ENCODE measurements around the gene NCOA3.
"Not testable (repeated sequence)": the region's sequence is repeated elsewhere in the genome, so short reads cannot be mapped to it uniquely, and the experiment has no call there.

The NCOA3 gene

DNA sequence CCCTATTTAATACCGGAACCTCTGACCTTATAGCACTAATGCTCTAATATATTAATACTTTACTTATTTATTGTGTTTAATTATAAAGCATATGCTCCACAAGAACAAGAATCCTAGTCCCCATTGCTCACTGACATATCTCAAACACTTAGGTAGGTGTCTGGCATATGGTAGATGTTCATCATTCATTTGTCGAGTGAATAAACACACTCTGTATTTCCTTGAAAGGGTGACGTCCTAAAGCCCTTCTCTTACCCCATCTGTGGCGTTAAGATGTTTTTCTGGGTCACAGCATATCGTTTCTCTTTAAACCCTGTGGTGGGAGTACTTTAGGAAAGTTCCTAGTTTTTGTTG is 45.3 kb downstream of the NCOA3 start:
- DNase-seq (ENCODE audit: low read depth), result no peak
- TF ChIP-seq CTCF (IDR thresholded peaks at IDR 0.05; ENCODE audit: low read depth, low read length, missing control alignments), result no peak
- H3K4me3 ChIP-seq (ENCODE audit: low read depth, low read length), result no peak overlapping the region

GRCh38 chr20:47549671-47550070 is 48.0 kb downstream of the NCOA3 start:
- DNase-seq (ENCODE audit: low read depth), result no peak
- TF ChIP-seq CTCF (IDR thresholded peaks at IDR 0.05; ENCODE audit: low read depth, low read length, missing control alignments), result no peak
- no peak overlapping the region for H3K4me3 ChIP-seq (ENCODE audit: low read depth, low read length)

- no peak for TF ChIP-seq CTCF (IDR thresholded peaks at IDR 0.05; ENCODE audit: low read depth, low read length, missing control alignments)
- no peak for DNase-seq (ENCODE audit: low read depth)
- no peak overlapping the region for H3K4me3 ChIP-seq (ENCODE audit: low read depth, low read length)
These were observed 49.5 kb downstream of the NCOA3 start for GRCh38 chr20:47551222-47551621.

GRCh38 chr20:47551841-47552240 is 50.2 kb downstream of the NCOA3 start:
- no peak for TF ChIP-seq CTCF (IDR thresholded peaks at IDR 0.05; ENCODE audit: low read depth, low read length, missing control alignments)
- H3K4me3 ChIP-seq (ENCODE audit: low read depth, low read length), result no peak overlapping the region
- no peak for DNase-seq (ENCODE audit: low read depth)

DNA sequence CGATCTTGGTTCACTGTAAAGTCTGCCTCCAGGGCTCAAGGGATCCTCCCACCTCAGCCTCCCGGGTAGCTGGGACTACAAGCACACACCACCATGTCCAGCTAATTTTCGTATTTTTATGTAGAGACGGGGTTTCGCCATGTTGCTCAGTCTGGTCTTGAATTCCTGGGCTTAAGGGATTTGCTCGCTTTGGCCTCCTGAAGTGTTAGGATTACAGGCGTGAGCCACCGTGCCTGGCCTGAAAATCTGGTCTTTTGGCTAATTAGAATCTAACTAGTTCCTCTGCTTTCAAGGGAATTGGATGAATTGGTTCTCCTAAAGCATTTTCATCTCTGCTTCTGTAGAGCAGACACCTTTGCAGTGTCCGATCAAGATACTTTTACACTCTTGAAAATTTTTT is 51.3 kb downstream of the NCOA3 start:
- DNase-seq (ENCODE audit: low read depth), result no peak
- H3K4me3 ChIP-seq (ENCODE audit: low read depth, low read length), result no peak overlapping the region
- TF ChIP-seq CTCF (IDR thresholded peaks at IDR 0.05; ENCODE audit: low read depth, low read length, missing control alignments), result no peak

- not testable (repeated sequence) for H3K4me3 ChIP-seq (ENCODE audit: low read depth, low read length); DNase-seq (ENCODE audit: low read depth)
These were observed 52.0 kb downstream of the NCOA3 start for GRCh38 chr20:47553594-47554235.

GRCh38 chr20:47554283-47554682 is 52.6 kb downstream of the NCOA3 start:
- H3K4me3 ChIP-seq (ENCODE audit: low read depth, low read length); DNase-seq (ENCODE audit: low read depth): not testable (repeated sequence)

DNA sequence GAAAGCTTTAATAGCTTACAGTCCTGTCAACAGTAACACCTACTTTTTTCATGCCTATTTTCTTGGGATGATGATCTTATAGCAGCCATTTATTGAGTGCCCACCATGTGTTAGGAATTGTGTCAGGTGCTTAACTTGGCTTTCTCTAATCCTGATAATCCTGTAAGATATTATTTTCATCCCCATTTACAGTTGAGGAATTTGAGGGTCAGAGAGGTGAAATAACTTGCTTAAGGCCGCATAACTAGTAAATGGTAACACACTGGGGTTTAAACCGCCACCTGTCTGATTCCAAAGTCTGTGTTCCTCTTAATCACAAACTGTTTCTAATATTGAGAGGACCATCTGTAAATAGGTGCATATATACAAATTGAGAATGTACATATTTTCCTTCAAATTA is 55.5 kb downstream of the NCOA3 start:
- no peak for DNase-seq (ENCODE audit: low read depth)
- TF ChIP-seq CTCF (IDR thresholded peaks at IDR 0.05; ENCODE audit: low read depth, low read length, missing control alignments), result no peak
- H3K4me3 ChIP-seq (ENCODE audit: low read depth, low read length), result no peak overlapping the region

All from GM12864 (cell line).